Measurements from ENCODE around the gene ARHGEF28.

ARHGEF28 gene

GRCh38 chr5:73890569-73890968 lies 264.6 kb downstream of the ARHGEF28 start:
- Mint-ChIP-seq H3K9me3 (no peaks in the 10 kb centered on the region), H3K36me3 (ENCODE audit: low read depth) (no peaks in the 10 kb centered on the region), H3K27me3 (peaks cover 55% of the 10 kb centered on the region), H3K4me3 (no peak overlapping the region), H3K4me1 (ENCODE audit: low read depth) (no peaks in the 10 kb centered on the region), H3K27ac (no peak overlapping the region)
- no peak for DNase-seq

GRCh38 chr5:73892218-73892617 lies 266.2 kb downstream of the ARHGEF28 start:
- H3K36me3 Mint-ChIP-seq (ENCODE audit: low read depth), result no peaks in the 10 kb centered on the region
- no peak overlapping the region for H3K4me3 Mint-ChIP-seq
- H3K9me3 Mint-ChIP-seq, result no peaks in the 10 kb centered on the region
- H3K4me1 Mint-ChIP-seq (ENCODE audit: low read depth), result no peaks in the 10 kb centered on the region
- peaks cover 59% of the 10 kb centered on the region for H3K27me3 Mint-ChIP-seq
- DNase-seq, result no peak
- no peak overlapping the region for H3K27ac Mint-ChIP-seq

DNA sequence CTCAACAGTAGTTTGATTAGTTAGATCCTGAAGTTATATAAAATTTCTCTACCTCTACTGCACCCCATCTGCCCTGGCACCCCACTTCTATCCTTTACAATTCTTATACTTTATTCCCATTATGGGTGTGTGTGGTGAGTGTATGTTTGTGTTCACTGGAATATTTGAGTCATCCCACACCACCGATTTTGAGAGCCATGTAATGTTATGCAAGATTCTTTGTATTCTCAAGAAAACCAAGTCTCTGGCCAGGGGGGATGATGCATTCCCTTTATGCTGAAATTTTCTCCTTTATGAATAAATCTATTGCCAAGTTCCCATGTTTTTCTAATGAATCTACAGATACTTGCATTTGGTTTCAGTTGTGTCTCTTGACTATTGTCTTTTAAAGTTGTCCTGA lies 266.8 kb downstream of the ARHGEF28 start:
- Mint-ChIP-seq H3K36me3 (ENCODE audit: low read depth) (no peaks in the 10 kb centered on the region), H3K4me3 (no peak overlapping the region), H3K9me3 (no peaks in the 10 kb centered on the region), H3K27me3 (peaks cover 57% of the 10 kb centered on the region), H3K27ac (no peak overlapping the region), H3K4me1 (ENCODE audit: low read depth) (no peaks in the 10 kb centered on the region)
- DNase-seq, result no peak

GRCh38 chr5:73893813-73894212 lies 267.8 kb downstream of the ARHGEF28 start:
- no peak for DNase-seq
- Mint-ChIP-seq H3K36me3 (ENCODE audit: low read depth) (no peaks in the 10 kb centered on the region), H3K4me3 (no peak overlapping the region), H3K27me3 (peaks cover 51% of the 10 kb centered on the region), H3K9me3 (no peaks in the 10 kb centered on the region), H3K27ac (no peak overlapping the region), H3K4me1 (ENCODE audit: low read depth) (no peaks in the 10 kb centered on the region)

- Mint-ChIP-seq H3K36me3 (ENCODE audit: low read depth) (no peaks in the 10 kb centered on the region), H3K4me1 (ENCODE audit: low read depth) (peaks cover 5% of the 10 kb centered on the region), H3K4me3 (no peak overlapping the region), H3K27me3 (peaks cover 53% of the 10 kb centered on the region), H3K27ac (no peak overlapping the region), H3K9me3 (no peaks in the 10 kb centered on the region)
- DNase-seq, result no peak
These were observed 268.9 kb downstream of the ARHGEF28 start for GRCh38 chr5:73894860-73895259.

GRCh38 chr5:73895471-73895870 lies 269.5 kb downstream of the ARHGEF28 start:
- Mint-ChIP-seq H3K9me3 (no peaks in the 10 kb centered on the region), H3K36me3 (ENCODE audit: low read depth) (no peaks in the 10 kb centered on the region), H3K27ac (no peak overlapping the region), H3K4me3 (no peak overlapping the region), H3K27me3 (peaks cover 49% of the 10 kb centered on the region), H3K4me1 (ENCODE audit: low read depth) (peaks cover 5% of the 10 kb centered on the region)
- DNase-seq, result no peak

DNA sequence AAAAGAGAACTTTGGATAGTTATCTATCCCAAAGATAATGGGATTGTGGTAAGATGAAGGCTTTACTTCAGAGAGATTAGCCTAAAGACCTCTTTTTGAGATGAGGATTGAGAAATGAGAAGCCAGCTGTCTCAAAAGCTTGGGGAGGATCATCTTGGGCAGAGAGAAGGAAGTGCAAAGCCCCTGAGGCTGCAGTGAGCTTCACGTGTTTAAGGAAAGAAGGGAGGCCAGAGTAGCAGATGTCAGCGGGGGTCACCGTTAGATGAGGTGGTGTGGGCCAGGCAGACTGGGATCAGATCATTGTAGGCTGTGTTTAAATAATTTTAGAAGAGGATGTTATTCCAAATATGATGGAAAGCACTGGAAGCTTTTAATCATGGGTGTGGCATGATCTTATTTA lies 270.1 kb downstream of the ARHGEF28 start:
- DNase-seq, result no peak
- H3K27me3 Mint-ChIP-seq, result peaks cover 49% of the 10 kb centered on the region
- H3K9me3 Mint-ChIP-seq, result no peaks in the 10 kb centered on the region
- H3K4me1 Mint-ChIP-seq (ENCODE audit: low read depth), result peaks cover 5% of the 10 kb centered on the region
- H3K4me3 Mint-ChIP-seq, result no peak overlapping the region
- H3K27ac Mint-ChIP-seq, result no peak overlapping the region
- H3K36me3 Mint-ChIP-seq (ENCODE audit: low read depth), result no peaks in the 10 kb centered on the region

- Mint-ChIP-seq H3K27me3 (peaks cover 53% of the 10 kb centered on the region), H3K27ac (no peak overlapping the region), H3K36me3 (ENCODE audit: low read depth) (no peaks in the 10 kb centered on the region), H3K9me3 (no peaks in the 10 kb centered on the region), H3K4me3 (no peak overlapping the region), H3K4me1 (ENCODE audit: low read depth) (peaks cover 5% of the 10 kb centered on the region)
- no peak for DNase-seq
These were observed 270.7 kb downstream of the ARHGEF28 start for GRCh38 chr5:73896668-73897067.

- Mint-ChIP-seq H3K36me3 (ENCODE audit: low read depth) (no peaks in the 10 kb centered on the region), H3K4me3 (no peak overlapping the region), H3K4me1 (ENCODE audit: low read depth) (peaks cover 5% of the 10 kb centered on the region), H3K27me3 (peaks cover 54% of the 10 kb centered on the region), H3K9me3 (no peaks in the 10 kb centered on the region), H3K27ac (no peak overlapping the region)
- no peak for DNase-seq
These were observed 271.9 kb downstream of the ARHGEF28 start for GRCh38 chr5:73897893-73898292.

GRCh38 chr5:73899055-73899454 lies 273.1 kb downstream of the ARHGEF28 start:
- peaks cover 5% of the 10 kb centered on the region for H3K4me1 Mint-ChIP-seq (ENCODE audit: low read depth)
- no peak for DNase-seq
- H3K27me3 Mint-ChIP-seq, result peaks cover 61% of the 10 kb centered on the region
- no peak overlapping the region for H3K4me3 Mint-ChIP-seq
- H3K36me3 Mint-ChIP-seq (ENCODE audit: low read depth), result no peaks in the 10 kb centered on the region
- H3K9me3 Mint-ChIP-seq, result no peaks in the 10 kb centered on the region
- H3K27ac Mint-ChIP-seq, result no peak overlapping the region

- Mint-ChIP-seq H3K4me3 (no peak overlapping the region), H3K36me3 (ENCODE audit: low read depth) (no peaks in the 10 kb centered on the region), H3K4me1 (ENCODE audit: low read depth) (peaks cover 5% of the 10 kb centered on the region), H3K27me3 (peaks cover 54% of the 10 kb centered on the region), H3K9me3 (no peaks in the 10 kb centered on the region), H3K27ac (no peak overlapping the region)
- DNase-seq, result no peak
These were observed 273.9 kb downstream of the ARHGEF28 start for GRCh38 chr5:73899916-73900315.

DNA sequence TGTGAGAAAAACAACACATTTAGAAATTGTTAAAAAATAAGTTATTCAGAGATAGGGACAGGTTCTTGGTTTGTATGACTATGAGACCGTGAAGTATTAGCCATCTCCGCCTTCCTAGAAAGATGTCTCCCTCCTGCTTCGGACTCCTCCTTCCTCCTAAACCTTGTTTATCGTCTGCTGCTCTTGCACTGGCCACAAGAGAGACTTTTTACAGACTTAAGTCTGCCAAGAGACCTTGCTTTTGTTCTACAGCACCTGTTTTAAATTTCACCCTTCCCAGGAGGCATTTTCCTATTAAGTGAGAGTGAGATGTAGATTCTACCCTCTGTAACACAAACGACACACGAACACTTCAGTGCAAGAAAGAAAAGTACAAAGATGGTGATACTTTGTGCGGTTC lies 274.6 kb downstream of the ARHGEF28 start:
- Mint-ChIP-seq H3K9me3 (no peaks in the 10 kb centered on the region), H3K4me1 (ENCODE audit: low read depth) (peaks cover 5% of the 10 kb centered on the region), H3K27me3 (peaks cover 53% of the 10 kb centered on the region), H3K4me3 (no peak overlapping the region), H3K27ac (no peak overlapping the region), H3K36me3 (ENCODE audit: low read depth) (no peaks in the 10 kb centered on the region)
- no peak for DNase-seq

GRCh38 chr5:73901043-73901442 lies 275.0 kb downstream of the ARHGEF28 start:
- Mint-ChIP-seq H3K27ac (no peak overlapping the region), H3K4me1 (ENCODE audit: low read depth) (peaks cover 5% of the 10 kb centered on the region), H3K9me3 (no peaks in the 10 kb centered on the region), H3K27me3 (peaks cover 50% of the 10 kb centered on the region), H3K36me3 (ENCODE audit: low read depth) (no peaks in the 10 kb centered on the region), H3K4me3 (no peak overlapping the region)
- DNase-seq, result no peak

DNA sequence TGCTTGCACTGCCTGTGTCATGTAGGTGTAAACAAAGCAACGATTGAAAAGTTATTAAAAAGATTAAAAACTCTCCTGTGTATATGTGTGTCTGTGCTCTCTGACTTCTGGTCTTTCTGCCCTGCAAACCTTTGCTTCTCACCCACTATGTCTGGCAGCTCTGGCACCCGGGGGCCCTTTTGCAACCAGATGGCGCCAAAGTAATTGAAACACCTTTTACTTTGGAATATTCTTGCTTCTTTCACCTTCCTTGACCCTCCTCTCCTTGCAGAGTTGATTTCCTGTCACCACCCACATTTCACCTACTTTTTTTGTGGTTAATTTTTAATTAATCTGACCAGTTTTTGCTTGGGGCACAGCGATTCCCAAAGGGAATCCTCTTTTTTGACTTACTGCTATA lies 275.5 kb downstream of the ARHGEF28 start:
- Mint-ChIP-seq H3K36me3 (ENCODE audit: low read depth) (no peaks in the 10 kb centered on the region), H3K4me1 (ENCODE audit: low read depth) (peaks cover 5% of the 10 kb centered on the region), H3K27ac (no peak overlapping the region), H3K9me3 (no peaks in the 10 kb centered on the region), H3K4me3 (no peak overlapping the region), H3K27me3 (peaks cover 46% of the 10 kb centered on the region)
- DNase-seq, result no peak

DNA sequence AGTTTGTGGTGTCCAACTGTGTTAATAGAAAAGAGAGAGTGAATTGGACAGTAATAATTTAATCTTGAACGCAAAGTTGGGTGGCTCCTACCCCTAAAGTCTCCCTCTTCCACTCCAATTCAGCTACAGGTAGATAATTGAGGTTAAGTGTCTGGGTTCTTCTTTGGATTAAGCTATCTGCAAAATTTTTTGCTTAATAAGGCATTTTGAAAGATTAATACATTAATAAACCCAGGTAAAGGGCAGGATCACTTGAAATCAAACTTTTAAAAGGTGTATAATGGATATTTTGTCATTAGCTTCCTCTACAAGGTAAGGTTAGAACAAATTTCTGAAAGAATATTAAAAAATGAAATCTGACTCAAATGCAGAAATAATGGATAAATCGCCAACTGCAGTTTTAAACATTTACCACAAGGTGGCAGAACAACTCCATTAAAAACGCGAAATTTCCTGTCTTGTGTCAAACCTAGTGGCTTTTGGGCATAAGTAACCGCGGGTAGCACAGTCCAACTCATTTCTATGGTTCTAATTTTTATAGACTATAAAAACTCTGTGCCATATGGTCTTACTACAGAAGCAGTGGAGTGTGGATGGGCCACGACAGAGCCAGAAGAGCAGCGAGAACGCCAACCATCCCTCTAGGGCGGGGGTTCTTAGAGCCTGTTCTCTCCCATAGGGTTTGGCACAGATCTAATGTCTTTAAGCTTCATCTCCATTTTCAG lies 276.5 kb downstream of the ARHGEF28 start:
- H3K27ac Mint-ChIP-seq, result no peak overlapping the region

GRCh38 chr5:73903169-73903568 lies 277.2 kb downstream of the ARHGEF28 start:
- no peaks in the 10 kb centered on the region for H3K9me3 Mint-ChIP-seq
- no peaks in the 10 kb centered on the region for H3K36me3 Mint-ChIP-seq (ENCODE audit: low read depth)

More for the DNA sequence above, 276.5 kb downstream of the ARHGEF28 start:
- peaks cover 5% of the 10 kb centered on the region for H3K4me1 Mint-ChIP-seq (ENCODE audit: low read depth)
- peak; percentile 34 for DNase-seq
- H3K27me3 Mint-ChIP-seq, result peaks cover 44% of the 10 kb centered on the region
- no peaks in the 10 kb centered on the region for H3K9me3 Mint-ChIP-seq
- H3K36me3 Mint-ChIP-seq (ENCODE audit: low read depth), result no peaks in the 10 kb centered on the region
- H3K4me3 Mint-ChIP-seq, result no peak overlapping the region

More at GRCh38 chr5:73903169-73903568, 277.2 kb downstream of the ARHGEF28 start:
- Mint-ChIP-seq H3K27ac (no peak overlapping the region), H3K27me3 (peaks cover 44% of the 10 kb centered on the region), H3K4me1 (ENCODE audit: low read depth) (peaks cover 5% of the 10 kb centered on the region), H3K4me3 (no peak overlapping the region)
- no peak for DNase-seq

Data from activated T-cell treated with anti-CD3 and anti-CD28 coated beads, Interleukin-2, amount 50 U/mL, for 24 hours (primary cell).